ENCODE results near the gene PPIL6. TPM values are rescaled to one million over a fixed set of nuclear protein-coding genes. Genes with fewer than 3 reads are reported as not detected.

Gene PPIL6
- total RNA-seq, 2 experiments from 2014 or later: not detected

- Mint-ChIP-seq H3K27ac (peak overlapping the region; percentile 67), H3K36me3 (ENCODE audit: low read depth) (peaks cover 82% of the 10 kb centered on the region), H3K4me3 (peak overlapping the region; percentile 74), H3K4me1 (peaks cover 80% of the 10 kb centered on the region), H3K27me3 (no peaks in the 10 kb centered on the region), H3K9me3 (no peaks in the 10 kb centered on the region)
- POLR2A ChIA-PET: interaction anchor here (3.0 kb wide), 1 partner anchor 95 kb away, joined by 9 read pairs; the partner anchor contains the start of gene CD164
- DNase-seq: no peak
- CTCF ChIA-PET: interaction anchor here (0.6 kb wide), 1 partner anchor 17 kb away, joined by 3 read pairs; no protein-coding TSS in a partner anchor
These were observed 37.3 kb upstream of the PPIL6 start for GRCh38 chr6:109477725-109478124.

GRCh38 chr6:109477184-109477583 lies 36.8 kb upstream of the PPIL6 start:
- H3K27ac Mint-ChIP-seq: no peak overlapping the region
- no peaks in the 10 kb centered on the region for H3K27me3 Mint-ChIP-seq
- ChIA-PET CTCF (no interaction called here), POLR2A (no interaction called here)
- H3K36me3 Mint-ChIP-seq (ENCODE audit: low read depth): peaks cover 85% of the 10 kb centered on the region
- no peaks in the 10 kb centered on the region for H3K9me3 Mint-ChIP-seq
- peak overlapping the region; percentile 74 for H3K4me3 Mint-ChIP-seq
- no peak for DNase-seq
- peaks cover 83% of the 10 kb centered on the region for H3K4me1 Mint-ChIP-seq

- CTCF ChIA-PET: no interaction called here
These were observed 35.2 kb upstream of the PPIL6 start for GRCh38 chr6:109475625-109476024.

GRCh38 chr6:109474995-109475394 lies 34.6 kb upstream of the PPIL6 start:
- Mint-ChIP-seq H3K27ac (peak overlapping the region; percentile 28), H3K36me3 (ENCODE audit: low read depth) (peaks cover 88% of the 10 kb centered on the region), H3K4me3 (no peak overlapping the region), H3K9me3 (no peaks in the 10 kb centered on the region), H3K4me1 (peaks cover 80% of the 10 kb centered on the region), H3K27me3 (no peaks in the 10 kb centered on the region)
- POLR2A ChIA-PET: interaction anchor here (0.6 kb wide), 1 partner anchor 113 kb away, joined by 3 read pairs; no protein-coding TSS in a partner anchor
- CTCF ChIA-PET: interaction anchor here (0.7 kb wide), 1 partner anchor 10 kb away, joined by 3 read pairs; no protein-coding TSS in a partner anchor
- DNase-seq: no peak

More at GRCh38 chr6:109475625-109476024, 35.2 kb upstream of the PPIL6 start:
- Mint-ChIP-seq H3K9me3 (no peaks in the 10 kb centered on the region), H3K4me1 (peaks cover 84% of the 10 kb centered on the region), H3K4me3 (no peak overlapping the region), H3K27me3 (no peaks in the 10 kb centered on the region), H3K27ac (peak overlapping the region; percentile 29), H3K36me3 (ENCODE audit: low read depth) (peaks cover 86% of the 10 kb centered on the region)
- DNase-seq: no peak
- POLR2A ChIA-PET: interaction anchor here (0.7 to 1.2 kb wide), 3 partner anchors 10 to 22 kb away, joined by 3 to 4 read pairs (median 3); no protein-coding TSS in a partner anchor

GRCh38 chr6:109473120-109473519 lies 32.7 kb upstream of the PPIL6 start:
- Mint-ChIP-seq H3K36me3 (ENCODE audit: low read depth) (peaks cover 91% of the 10 kb centered on the region), H3K4me3 (no peak overlapping the region), H3K9me3 (no peaks in the 10 kb centered on the region), H3K4me1 (peaks cover 72% of the 10 kb centered on the region), H3K27me3 (no peaks in the 10 kb centered on the region), H3K27ac (peak overlapping the region; percentile 41)
- no peak for DNase-seq
- ChIA-PET POLR2A (interaction anchor here (1.3 to 5.2 kb wide), 3 partner anchors 8 to 18 kb away, joined by 4 to 29 read pairs (median 21); partner anchors contain the start of genes MICAL1 and ZBTB24), CTCF (interaction anchor here (1.5 kb wide), 1 partner anchor 18 kb away, joined by 6 read pairs; the partner anchor contains the start of gene MICAL1)

- no peaks in the 10 kb centered on the region for H3K9me3 Mint-ChIP-seq
- H3K36me3 Mint-ChIP-seq (ENCODE audit: low read depth): peaks cover 92% of the 10 kb centered on the region
- no peaks in the 10 kb centered on the region for H3K27me3 Mint-ChIP-seq
- ChIA-PET POLR2A (interaction anchor here (1.3 to 5.2 kb wide), 3 partner anchors 9 to 17 kb away, joined by 4 to 29 read pairs (median 21); partner anchors contain the start of genes MICAL1 and ZBTB24), CTCF (interaction anchor here (1.5 kb wide), 1 partner anchor 17 kb away, joined by 6 read pairs; the partner anchor contains the start of gene MICAL1)
- H3K4me3 Mint-ChIP-seq: no peak overlapping the region
- no peak for DNase-seq
- H3K27ac Mint-ChIP-seq: peak overlapping the region; percentile 41
- H3K4me1 Mint-ChIP-seq: peaks cover 67% of the 10 kb centered on the region
These were observed 31.9 kb upstream of the PPIL6 start for GRCh38 chr6:109472132-109472995.

GRCh38 chr6:109471105-109471810 lies 30.8 kb upstream of the PPIL6 start:
- no peak for DNase-seq
- Mint-ChIP-seq H3K27ac (peak overlapping the region; percentile 7), H3K4me1 (peaks cover 57% of the 10 kb centered on the region), H3K36me3 (ENCODE audit: low read depth) (peaks cover 93% of the 10 kb centered on the region), H3K9me3 (no peaks in the 10 kb centered on the region), H3K4me3 (no peak overlapping the region), H3K27me3 (no peaks in the 10 kb centered on the region)
- ChIA-PET POLR2A (interaction anchor here (1.0 to 5.2 kb wide), 3 partner anchors 10 to 30 kb away, joined by 3 to 29 read pairs (median 21); partner anchors contain the start of genes MICAL1 and ZBTB24), CTCF (interaction anchor here (2.3 kb wide), 1 partner anchor 15 kb away, joined by 5 read pairs; the partner anchor contains the start of gene MICAL1)

- Mint-ChIP-seq H3K36me3 (ENCODE audit: low read depth) (peaks cover 93% of the 10 kb centered on the region), H3K27me3 (no peaks in the 10 kb centered on the region), H3K4me3 (no peak overlapping the region), H3K4me1 (peaks cover 52% of the 10 kb centered on the region), H3K9me3 (no peaks in the 10 kb centered on the region), H3K27ac (peak overlapping the region; percentile 23)
- CTCF ChIA-PET: interaction anchor here (2.3 kb wide), 1 partner anchor 13 kb away, joined by 5 read pairs; the partner anchor contains the start of gene MICAL1
- POLR2A ChIA-PET: interaction anchor here (0.7 to 5.2 kb wide), 7 partner anchors 10 to 29 kb away, joined by 3 to 29 read pairs (median 4); partner anchors contain the start of genes MICAL1, PPIL6, SMPD2 and ZBTB24
- DNase-seq: no peak
These were observed 29.3 kb upstream of the PPIL6 start for GRCh38 chr6:109469591-109470189.

GRCh38 chr6:109467696-109468095 lies 27.3 kb upstream of the PPIL6 start:
- Mint-ChIP-seq H3K9me3 (no peaks in the 10 kb centered on the region), H3K27ac (no peak overlapping the region), H3K36me3 (ENCODE audit: low read depth) (peaks cover 88% of the 10 kb centered on the region), H3K4me3 (no peak overlapping the region), H3K27me3 (no peaks in the 10 kb centered on the region), H3K4me1 (peaks cover 47% of the 10 kb centered on the region)
- DNase-seq: no peak
- CTCF ChIA-PET: no interaction called here
- POLR2A ChIA-PET: no interaction called here

- Mint-ChIP-seq H3K4me1 (peaks cover 42% of the 10 kb centered on the region), H3K4me3 (no peak overlapping the region), H3K9me3 (peaks cover 3% of the 10 kb centered on the region), H3K36me3 (ENCODE audit: low read depth) (peaks cover 86% of the 10 kb centered on the region), H3K27me3 (no peaks in the 10 kb centered on the region), H3K27ac (no peak overlapping the region)
- CTCF ChIA-PET: no interaction called here
- DNase-seq: no peak
- POLR2A ChIA-PET: interaction anchor here (0.7 to 0.8 kb wide), 3 partner anchors 10 to 25 kb away, joined by 3 read pairs; no protein-coding TSS in a partner anchor
These were observed 25.9 kb upstream of the PPIL6 start for GRCh38 chr6:109466212-109466923.

GRCh38 chr6:109465772-109466171 lies 25.3 kb upstream of the PPIL6 start:
- H3K4me1 Mint-ChIP-seq: peaks cover 39% of the 10 kb centered on the region

More at GRCh38 chr6:109465772-109466171, 25.3 kb upstream of the PPIL6 start:
- no peak overlapping the region for H3K27ac Mint-ChIP-seq
- H3K27me3 Mint-ChIP-seq: no peaks in the 10 kb centered on the region
- ChIA-PET POLR2A (interaction anchor here (0.7 to 0.8 kb wide), 3 partner anchors 10 to 26 kb away, joined by 3 read pairs; no protein-coding TSS in a partner anchor), CTCF (interaction anchor here (1.4 to 1.6 kb wide), 2 partner anchors 9 to 17 kb away, joined by 3 read pairs; partner anchors contain the start of gene ZBTB24)
- peaks cover 3% of the 10 kb centered on the region for H3K9me3 Mint-ChIP-seq
- H3K36me3 Mint-ChIP-seq (ENCODE audit: low read depth): peaks cover 86% of the 10 kb centered on the region
- H3K4me3 Mint-ChIP-seq: no peak overlapping the region
- no peak for DNase-seq
